Transverse colon (tissue), 4 donors: ENCODE data around the gene ATP2A1. TPM values are rescaled to one million over a fixed set of nuclear protein-coding genes. Genes with fewer than 3 reads are reported as not detected.
"Not testable (repeated sequence)": the region's sequence is repeated elsewhere in the genome, so short reads cannot be mapped to it uniquely, and the experiment has no call there.

ENCODE experiments used
- DNase-seq: peaks from one replicate; pipeline ENCODE4 v3.0.0-alpha.2; 2019
- H3K27ac ChIP-seq, 4 donors: fragments of 200-600 bp; sonication (generic); 2 replicates each; pipeline ENCODE4 v1.5.1; 2016 to 2018; ENCODE audit warnings: inconsistent platforms in 4 of 4
- H3K27me3 ChIP-seq: fragments of 200-600 bp; sonication (generic); 2 replicates; pipeline ENCODE4 v1.5.1; 2017; ENCODE audit warnings: inconsistent platforms
- H3K36me3 ChIP-seq, 4 donors: fragments of 200-600 bp; sonication (generic); 2 replicates each; pipeline ENCODE4 v1.5.1; 2017 to 2019; ENCODE audit warnings: inconsistent platforms in 4 of 4
- H3K4me1 ChIP-seq, 4 donors: fragments of 200-600 bp; sonication (generic); 2 replicates each; pipeline ENCODE4 v1.5.1; 2017 to 2020; ENCODE audit warnings: inconsistent platforms in 4 of 4
- H3K4me3 ChIP-seq, 4 donors: fragments of 200-600 bp; sonication (generic); 1 replicate in 1 of 4; 2 replicates in 3 of 4; pipeline versions ENCODE4 v1.5.1 to v1.6.1; 2017 to 2019; ENCODE audit warnings: inconsistent platforms in 4 of 4
- H3K9me3 ChIP-seq, 2 donors: fragments of 200-600 bp; sonication (generic); 2 replicates each; pipeline ENCODE4 v1.5.1; 2017 to 2019; ENCODE audit warnings: inconsistent platforms in 2 of 2
- EP300 ChIP-seq: sonication (generic); formaldehyde crosslinking; IDR thresholded peaks from one replicate; pipeline ENCODE4 v1.6.1; 2017; ENCODE audit warnings: antibody characterized with exemption, low read depth
- POLR2A ChIP-seq: fragments of 450-650 bp; IDR thresholded peaks from one replicate; pipeline ENCODE4 v1.6.1; 2016; ENCODE audit warnings: antibody characterized with exemption, mild to moderate bottlenecking, moderate library complexity
- POLR2AphosphoS5 ChIP-seq, 3 donors: sonication (generic); formaldehyde crosslinking; IDR thresholded peaks; one replicate each; pipeline ENCODE4 v1.6.1; 2016; ENCODE audit warnings: antibody characterized with exemption in 3 of 3
- WGBS, 2 donors: methylation state at CpG; one replicate each; pipeline ENCODE4 v1.1.5; 2018; ENCODE audit warnings: low coverage in 1 of 2; 5-methylcytosine and 5-hydroxymethylcytosine counted together
- in situ Hi-C, 4 donors: fragments of 200-750 bp; cut with MboI; loops; one replicate each; pipeline versions ENCODE4 v1.15.0 to v1.15.1; 2017; ENCODE audit warnings: low sequenced_read_pairs in 3 of 4, low pct_ligation_motif_present in 1 of 4, low pct_unique_long_range_greater_than_20kb in 1 of 4
- intact Hi-C: fragments of 100-400 bp; cut with DNase I; formaldehyde crosslinking; loops from one replicate; pipeline ENCODE4 v1.15.1; 2023; ENCODE audit warnings: low total_unique reads
- total RNA-seq, 4 donors: library from RNA; depleted of rRNA; stranded (reverse); fragments of >200 nt; gene quantifications; one replicate each; pipeline ENCODE4 v1.1.0, GENCODE V29; 2016
- TF ChIP-seq, protein P1 (sequence below), 5 experiments: fragments of 200-600 bp in 3 of 5; fragments of 450-650 bp in 2 of 5; sonication (generic) in 3 of 5; IDR thresholded peaks; 1 replicate in 2 of 5; 2 replicates in 3 of 5; pipeline ENCODE4 v1.5.1; 2016 to 2017; ENCODE audit warnings: antibody characterized with exemption in 5 of 5, inconsistent platforms in 3 of 5, mild to moderate bottlenecking in 2 of 5, moderate library complexity in 1 of 5

Gene ATP2A1
- total RNA-seq, 4 donors from 2014 or later: 1.1 to 3.2 (median 1.4) TPM; not detected in 1

- H3K27ac ChIP-seq: no peak overlapping the region
- intact Hi-C loops: no loop called here
- 75% methylated on average over 14 of the region's 14 CpGs; no CpG with 5 or more reads in 1 of the 2 donors for WGBS, 2 donors
- H3K4me3 ChIP-seq: no peak overlapping the region
- H3K9me3 ChIP-seq: no peaks in the 10 kb centered on the region
- in situ Hi-C loops: no loop called here
- H3K4me1 ChIP-seq: peaks cover 0 to 6% (median 2%) of the 10 kb centered on the region in 4 donors
- TF ChIP-seq EP300 (no peak), POLR2AphosphoS5 (IDR thresholded peaks at IDR 0.05) (no peak), POLR2A (no peak)
- TF ChIP-seq, protein P1, sequence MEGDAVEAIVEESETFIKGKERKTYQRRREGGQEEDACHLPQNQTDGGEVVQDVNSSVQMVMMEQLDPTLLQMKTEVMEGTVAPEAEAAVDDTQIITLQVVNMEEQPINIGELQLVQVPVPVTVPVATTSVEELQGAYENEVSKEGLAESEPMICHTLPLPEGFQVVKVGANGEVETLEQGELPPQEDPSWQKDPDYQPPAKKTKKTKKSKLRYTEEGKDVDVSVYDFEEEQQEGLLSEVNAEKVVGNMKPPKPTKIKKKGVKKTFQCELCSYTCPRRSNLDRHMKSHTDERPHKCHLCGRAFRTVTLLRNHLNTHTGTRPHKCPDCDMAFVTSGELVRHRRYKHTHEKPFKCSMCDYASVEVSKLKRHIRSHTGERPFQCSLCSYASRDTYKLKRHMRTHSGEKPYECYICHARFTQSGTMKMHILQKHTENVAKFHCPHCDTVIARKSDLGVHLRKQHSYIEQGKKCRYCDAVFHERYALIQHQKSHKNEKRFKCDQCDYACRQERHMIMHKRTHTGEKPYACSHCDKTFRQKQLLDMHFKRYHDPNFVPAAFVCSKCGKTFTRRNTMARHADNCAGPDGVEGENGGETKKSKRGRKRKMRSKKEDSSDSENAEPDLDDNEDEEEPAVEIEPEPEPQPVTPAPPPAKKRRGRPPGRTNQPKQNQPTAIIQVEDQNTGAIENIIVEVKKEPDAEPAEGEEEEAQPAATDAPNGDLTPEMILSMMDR (IDR thresholded peaks at IDR 0.05): no peak
- H3K27me3 ChIP-seq: no peaks in the 10 kb centered on the region
- no peaks in the 10 kb centered on the region for H3K36me3 ChIP-seq
- DNase-seq: no peak
These were observed 59.1 kb downstream of the ATP2A1 start for GRCh38 chr16:28937222-28937876.

GRCh38 chr16:28938721-28939120 lies 60.4 kb downstream of the ATP2A1 start:
- intact Hi-C loops (no loop called here), in situ Hi-C loops (no loop called here)
- DNase-seq: no peak
- H3K27ac ChIP-seq: no peak overlapping the region
- 77% methylated on average over 7 of the region's 7 CpGs; no CpG with 5 or more reads in 1 of the 2 donors for WGBS, 2 donors
- H3K9me3 ChIP-seq: no peaks in the 10 kb centered on the region
- no peaks in the 10 kb centered on the region for H3K27me3 ChIP-seq
- no peak overlapping the region for H3K4me3 ChIP-seq
- TF ChIP-seq, protein P1 (IDR thresholded peaks at IDR 0.05): no peak
- TF ChIP-seq POLR2A: no peak
- no peak for TF ChIP-seq EP300
- TF ChIP-seq POLR2AphosphoS5 (IDR thresholded peaks at IDR 0.05): no peak
- peaks cover 0 to 6% (median 2%) of the 10 kb centered on the region in 4 donors for H3K4me1 ChIP-seq
- no peaks in the 10 kb centered on the region for H3K36me3 ChIP-seq

- intact Hi-C loops, H3K27me3 ChIP-seq, H3K36me3 ChIP-seq, H3K4me1 ChIP-seq, DNase-seq, H3K27ac ChIP-seq, H3K9me3 ChIP-seq, H3K4me3 ChIP-seq: not testable (repeated sequence)
- WGBS, 2 donors: 89 to 93% methylated on average over 6 to 7 of the region's 7 CpGs
- in situ Hi-C loops: loop anchor here in 1 of 4 donors (10.0 kb wide), 2 partner anchors 75 to 115 kb away; partner anchors contain the start of genes ATXN2L and SH2B1
These were observed 61.5 kb downstream of the ATP2A1 start for GRCh38 chr16:28939825-28940224.

- intact Hi-C loops: no loop called here
- TF ChIP-seq POLR2A: no peak
- TF ChIP-seq POLR2AphosphoS5 (IDR thresholded peaks at IDR 0.05): no peak
- TF ChIP-seq, protein P1 (IDR thresholded peaks at IDR 0.05): no peak
- TF ChIP-seq EP300: no peak
- no peak overlapping the region for H3K4me3 ChIP-seq
- H3K27me3 ChIP-seq: no peaks in the 10 kb centered on the region
- H3K27ac ChIP-seq: no peak overlapping the region
- H3K36me3 ChIP-seq: no peaks in the 10 kb centered on the region
- DNase-seq: no peak
- peaks cover 4 to 10% (median 6%) of the 10 kb centered on the region in 4 donors for H3K4me1 ChIP-seq
- in situ Hi-C loops: loop anchor here in 1 of 4 donors (10.0 kb wide), 2 partner anchors 78 to 118 kb away; partner anchors contain the start of genes ATXN2L and SH2B1
- no peaks in the 10 kb centered on the region for H3K9me3 ChIP-seq
These were observed 65.0 kb downstream of the ATP2A1 start for GRCh38 chr16:28943281-28943680.
